Lower leg skin (tissue), 4 donors: ENCODE data around the gene N4BP2L2. TPM values are rescaled to one million over a fixed set of nuclear protein-coding genes. Genes with fewer than 3 reads are reported as not detected.

Experiments used
- DNase-seq, 2 donors: peaks; one replicate each; pipeline ENCODE4 v3.0.0-alpha.2; 2019; ENCODE audit warnings: low spot score in 2 of 2
- H3K4me3 ChIP-seq: fragments of 200-600 bp; sonication (generic); 2 replicates; pipeline ENCODE4 v1.5.1; 2017; ENCODE audit warnings: mild to moderate bottlenecking, low read depth; ENCODE audit not compliant: poor library complexity, severe bottlenecking
- CTCF ChIP-seq, 3 donors: fragments of 450-650 bp; IDR thresholded peaks; one replicate each; pipeline ENCODE4 v1.5.1; 2016; ENCODE audit warnings: antibody characterized with exemption in 3 of 3, mild to moderate bottlenecking in 3 of 3, moderate library complexity in 2 of 3
- POLR2A ChIP-seq, 2 donors: fragments of 450-650 bp; IDR thresholded peaks; one replicate each; pipeline ENCODE4 v1.6.1; 2016 to 2017; ENCODE audit warnings: antibody characterized with exemption in 2 of 2, mild to moderate bottlenecking in 1 of 2, moderate library complexity in 1 of 2
- WGBS, 2 donors: methylation state at CpG; one replicate each; pipeline ENCODE4 v1.1.5; 2018; 5-methylcytosine and 5-hydroxymethylcytosine counted together
- intact Hi-C: fragments of 100-400 bp; cut with DNase I; formaldehyde crosslinking; loops from one replicate; pipeline ENCODE4 v1.15.0; 2023; ENCODE audit warnings: low total_unique reads
- total RNA-seq, 4 donors: library from RNA; depleted of rRNA; stranded (reverse); fragments of >200 nt; gene quantifications; one replicate each; pipeline ENCODE4 v1.1.0, GENCODE V29; 2016

Gene N4BP2L2
- total RNA-seq, 4 donors from 2014 or later = 96.6 to 154 (median 131) TPM

GRCh38 chr13:32472194-32472621 is 66.4 kb downstream of the N4BP2L2 start:
- 40 to 51% methylated on average over 3 of the region's 3 CpGs for WGBS, 2 donors
- TF ChIP-seq CTCF (IDR thresholded peaks at IDR 0.05) (no peak), POLR2A (IDR thresholded peaks at IDR 0.05) (no peak)

GRCh38 chr13:32471187-32471922 is 67.2 kb downstream of the N4BP2L2 start:
- DNase-seq = no peak

More at GRCh38 chr13:32472194-32472621, 66.4 kb downstream of the N4BP2L2 start:
- no peak for DNase-seq
- intact Hi-C loops = no loop called here
- H3K4me3 ChIP-seq = no peak overlapping the region

GRCh38 chr13:32468502-32469142 is 70.0 kb downstream of the N4BP2L2 start:
- 75 to 78% methylated on average over 6 of the region's 6 CpGs for WGBS, 2 donors
- intact Hi-C loops = no loop called here
- H3K4me3 ChIP-seq = no peak overlapping the region
- DNase-seq = no peak
- no peak for TF ChIP-seq POLR2A (IDR thresholded peaks at IDR 0.05)
- TF ChIP-seq CTCF (IDR thresholded peaks at IDR 0.05) = no peak

More at GRCh38 chr13:32471187-32471922, 67.2 kb downstream of the N4BP2L2 start:
- no peak overlapping the region for H3K4me3 ChIP-seq
- 57 to 67% methylated on average over 12 of the region's 12 CpGs for WGBS, 2 donors
- intact Hi-C loops = no loop called here
- TF ChIP-seq CTCF (IDR thresholded peaks at IDR 0.05) = no peak
- TF ChIP-seq POLR2A (IDR thresholded peaks at IDR 0.05) = no peak

- TF ChIP-seq CTCF (IDR thresholded peaks at IDR 0.05) (no peak), POLR2A (IDR thresholded peaks at IDR 0.05) (no peak)
- no peak overlapping the region for H3K4me3 ChIP-seq
- DNase-seq = no peak
- intact Hi-C loops = no loop called here
- 93 to 100% methylated on average over 2 of the region's 2 CpGs for WGBS, 2 donors
These were observed 82.0 kb downstream of the N4BP2L2 start for GRCh38 chr13:32456591-32456990.

- no peak for TF ChIP-seq CTCF (IDR thresholded peaks at IDR 0.05)
- no peak for TF ChIP-seq POLR2A (IDR thresholded peaks at IDR 0.05)
- intact Hi-C loops = no loop called here
- WGBS, 2 donors = 93 to 100% methylated on average over 2 of the region's 2 CpGs
- no peak for DNase-seq
- H3K4me3 ChIP-seq = no peak overlapping the region
These were observed 83.0 kb downstream of the N4BP2L2 start for GRCh38 chr13:32455594-32455903.
